Measurements from ENCODE around the gene CARHSP1.

DNA sequence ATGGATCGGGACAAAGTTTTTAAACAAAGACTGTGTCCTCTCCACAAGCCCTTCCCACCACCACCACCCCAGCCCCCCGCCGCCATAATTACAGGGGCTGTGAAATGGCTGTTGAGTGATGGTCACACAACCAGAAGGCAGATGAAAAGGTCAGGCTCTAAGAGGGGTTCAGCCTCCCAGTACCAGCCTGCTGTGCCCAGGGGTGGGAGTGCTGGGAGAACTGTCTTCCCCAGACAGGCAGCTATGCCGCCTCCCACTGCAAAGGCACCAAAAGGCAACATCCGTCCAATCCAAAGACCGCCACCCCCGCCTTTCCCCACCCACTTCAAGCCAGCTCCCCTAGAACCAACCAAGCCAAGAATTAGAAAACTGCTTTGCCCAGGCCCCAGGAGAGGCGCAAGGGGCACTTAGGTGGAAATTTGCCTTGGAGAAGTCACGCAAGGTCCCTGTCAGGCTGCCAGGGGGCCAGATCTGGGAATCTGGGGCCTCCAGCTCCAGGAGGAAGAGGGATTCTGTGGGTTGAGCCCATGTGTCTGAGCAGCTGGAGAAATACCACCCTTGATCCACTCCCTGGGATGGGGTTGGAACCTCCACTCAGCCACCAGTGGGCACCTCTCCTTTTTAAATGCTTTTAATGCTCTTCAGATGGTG lies 14.4 kb downstream of the CARHSP1 start:
- TF ChIP-seq CTCF (IDR thresholded peaks at IDR 0.05) (no peak), POLR2A (IDR thresholded peaks at IDR 0.05) (no peak)
